ACC112 (cell line): ENCODE measurements around the gene HMX1.

Source experiments
- H2AFZ ChIP-seq: fragments of 200-600 bp; sonication (generic); one replicate; pipeline ENCODE4 v1.6.0; 2017; ENCODE audit warnings: antibody characterized with exemption, low read length; ENCODE audit not compliant: unreplicated experiment
- H3K27ac ChIP-seq: fragments of 200-600 bp; sonication (generic); 2 replicates; pipeline ENCODE4 v1.5.1; 2014; ENCODE audit warnings: low read depth, mild to moderate bottlenecking, antibody characterized with exemption, low read length, moderate library complexity
- H3K27me3 ChIP-seq: fragments of 200-600 bp; sonication (generic); 2 replicates; pipeline ENCODE4 v1.6.1; 2014; ENCODE audit warnings: mild to moderate bottlenecking, antibody characterized with exemption, low read length, moderate library complexity, mixed read lengths; ENCODE audit not compliant: insufficient read depth
- H3K36me3 ChIP-seq: fragments of 200-600 bp; sonication (generic); 2 replicates; pipeline ENCODE4 v1.6.1; 2016; ENCODE audit warnings: mild to moderate bottlenecking, antibody characterized with exemption, low read length, moderate library complexity, mixed read lengths; ENCODE audit not compliant: insufficient read depth
- H3K4me1 ChIP-seq: fragments of 200-600 bp; sonication (generic); one replicate; pipeline ENCODE4 v1.6.1; 2016; ENCODE audit warnings: low read length, mixed read lengths; ENCODE audit not compliant: insufficient read depth, unreplicated experiment, control insufficient read depth
- H3K4me3 ChIP-seq: fragments of 200-600 bp; sonication (generic); 2 replicates; pipeline ENCODE4 v1.5.1; 2014; ENCODE audit warnings: mild to moderate bottlenecking, low read depth, low read length
- H3K79me2 ChIP-seq: fragments of 200-600 bp; sonication (generic); one replicate; pipeline ENCODE4 v1.6.0; 2016; ENCODE audit warnings: low read length; ENCODE audit not compliant: control insufficient read depth, unreplicated experiment, insufficient read depth

HMX1 gene

GRCh38 chr4:8846046-8846720 lies 25.5 kb downstream of the HMX1 start:
- Histone ChIP-seq H3K4me1 (no peaks in the 10 kb centered on the region), H3K27me3 (peaks cover 28% of the 10 kb centered on the region), H3K27ac (no peak overlapping the region), H3K4me3 (no peak overlapping the region), H2AFZ (no peak overlapping the region), H3K36me3 (no peaks in the 10 kb centered on the region), H3K79me2 (no peaks in the 10 kb centered on the region)

- Histone ChIP-seq H3K79me2 (no peaks in the 10 kb centered on the region), H3K4me3 (no peak overlapping the region), H3K36me3 (no peaks in the 10 kb centered on the region), H3K4me1 (no peaks in the 10 kb centered on the region), H2AFZ (no peak overlapping the region), H3K27me3 (peaks cover 23% of the 10 kb centered on the region), H3K27ac (no peak overlapping the region)
Observed at GRCh38 chr4:8844976-8845690, 26.5 kb downstream of the HMX1 start.

GRCh38 chr4:8843597-8843996 lies 28.0 kb downstream of the HMX1 start:
- H2AFZ ChIP-seq, result no peak overlapping the region

GRCh38 chr4:8842614-8843013 lies 29.0 kb downstream of the HMX1 start:
- no peak overlapping the region for H3K4me3 ChIP-seq
- H3K36me3 ChIP-seq, result no peaks in the 10 kb centered on the region
- H3K79me2 ChIP-seq, result no peaks in the 10 kb centered on the region
- H2AFZ ChIP-seq, result no peak overlapping the region
- peaks cover 4% of the 10 kb centered on the region; the same call in 1 of the 2 replicates for H3K27me3 ChIP-seq
- no peak overlapping the region for H3K27ac ChIP-seq
- H3K4me1 ChIP-seq, result no peaks in the 10 kb centered on the region

More at GRCh38 chr4:8843597-8843996, 28.0 kb downstream of the HMX1 start:
- no peaks in the 10 kb centered on the region for H3K79me2 ChIP-seq
- no peaks in the 10 kb centered on the region for H3K4me1 ChIP-seq
- no peaks in the 10 kb centered on the region for H3K36me3 ChIP-seq
- H3K27me3 ChIP-seq, result peaks cover 14% of the 10 kb centered on the region
- no peak overlapping the region for H3K27ac ChIP-seq
- H3K4me3 ChIP-seq, result no peak overlapping the region

GRCh38 chr4:8841678-8842268 lies 29.9 kb downstream of the HMX1 start:
- Histone ChIP-seq H2AFZ (no peak overlapping the region), H3K4me1 (no peaks in the 10 kb centered on the region), H3K36me3 (no peaks in the 10 kb centered on the region), H3K79me2 (no peaks in the 10 kb centered on the region), H3K27me3 (no peaks in the 10 kb centered on the region), H3K4me3 (no peak overlapping the region), H3K27ac (no peak overlapping the region)

- no peaks in the 10 kb centered on the region for H3K36me3 ChIP-seq
- no peak overlapping the region for H3K4me3 ChIP-seq
- no peaks in the 10 kb centered on the region for H3K4me1 ChIP-seq
- H3K27me3 ChIP-seq, result no peaks in the 10 kb centered on the region
- no peak overlapping the region for H3K27ac ChIP-seq
- no peaks in the 10 kb centered on the region for H3K79me2 ChIP-seq
- H2AFZ ChIP-seq, result no peak overlapping the region
Observed at GRCh38 chr4:8840816-8841455, 30.7 kb downstream of the HMX1 start.

- Histone ChIP-seq H3K79me2 (no peaks in the 10 kb centered on the region), H3K36me3 (no peaks in the 10 kb centered on the region), H3K27me3 (no peaks in the 10 kb centered on the region), H3K27ac (no peak overlapping the region), H3K4me3 (no peak overlapping the region), H2AFZ (no peak overlapping the region), H3K4me1 (no peaks in the 10 kb centered on the region)
Observed at GRCh38 chr4:8840006-8840793, 31.4 kb downstream of the HMX1 start.

- H2AFZ ChIP-seq, result no peak overlapping the region
- H3K4me1 ChIP-seq, result no peaks in the 10 kb centered on the region
- no peaks in the 10 kb centered on the region for H3K36me3 ChIP-seq
- H3K4me3 ChIP-seq, result no peak overlapping the region
- H3K79me2 ChIP-seq, result no peaks in the 10 kb centered on the region
- no peak overlapping the region for H3K27ac ChIP-seq
- no peaks in the 10 kb centered on the region for H3K27me3 ChIP-seq
Observed at GRCh38 chr4:8838961-8839431, 32.6 kb downstream of the HMX1 start.

- Histone ChIP-seq H3K27me3 (no peaks in the 10 kb centered on the region), H3K4me3 (no peak overlapping the region), H2AFZ (no peak overlapping the region), H3K4me1 (no peaks in the 10 kb centered on the region), H3K79me2 (no peaks in the 10 kb centered on the region), H3K27ac (no peak overlapping the region), H3K36me3 (no peaks in the 10 kb centered on the region)
Observed at GRCh38 chr4:8838296-8838960, 33.2 kb downstream of the HMX1 start.
